ENCODE data around the gene YWHAB.

DNA sequence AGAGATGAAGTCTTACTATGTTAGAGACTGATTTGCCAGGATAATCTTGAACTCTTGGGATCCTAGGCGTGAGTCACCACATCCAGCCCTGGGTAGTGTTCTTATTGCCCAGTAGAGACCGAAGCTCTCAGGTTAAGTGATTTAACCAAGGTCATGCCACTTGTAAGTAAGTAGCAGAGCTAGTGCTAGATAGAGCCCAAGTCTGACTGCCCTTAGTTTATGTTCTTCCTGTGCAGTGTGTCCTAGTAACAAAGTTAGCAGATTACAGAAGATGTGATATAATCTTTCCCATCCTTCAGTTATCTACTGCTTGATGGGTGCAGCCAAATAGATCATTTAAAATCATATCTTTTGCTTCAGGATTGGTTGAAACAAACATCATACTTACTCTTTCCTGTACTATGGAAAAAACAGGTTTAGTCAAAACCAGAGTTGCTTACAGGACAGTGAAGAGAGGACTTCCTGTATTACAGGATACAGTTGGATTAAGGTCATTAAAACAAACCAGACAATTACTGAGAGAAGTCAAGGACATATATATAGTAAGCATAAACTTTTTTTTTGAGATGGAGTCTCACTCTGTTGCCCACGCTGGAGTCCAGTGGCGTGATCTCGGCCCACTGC, 14.8 kb downstream of the YWHAB start:
- TF ChIP-seq, protein P1, sequence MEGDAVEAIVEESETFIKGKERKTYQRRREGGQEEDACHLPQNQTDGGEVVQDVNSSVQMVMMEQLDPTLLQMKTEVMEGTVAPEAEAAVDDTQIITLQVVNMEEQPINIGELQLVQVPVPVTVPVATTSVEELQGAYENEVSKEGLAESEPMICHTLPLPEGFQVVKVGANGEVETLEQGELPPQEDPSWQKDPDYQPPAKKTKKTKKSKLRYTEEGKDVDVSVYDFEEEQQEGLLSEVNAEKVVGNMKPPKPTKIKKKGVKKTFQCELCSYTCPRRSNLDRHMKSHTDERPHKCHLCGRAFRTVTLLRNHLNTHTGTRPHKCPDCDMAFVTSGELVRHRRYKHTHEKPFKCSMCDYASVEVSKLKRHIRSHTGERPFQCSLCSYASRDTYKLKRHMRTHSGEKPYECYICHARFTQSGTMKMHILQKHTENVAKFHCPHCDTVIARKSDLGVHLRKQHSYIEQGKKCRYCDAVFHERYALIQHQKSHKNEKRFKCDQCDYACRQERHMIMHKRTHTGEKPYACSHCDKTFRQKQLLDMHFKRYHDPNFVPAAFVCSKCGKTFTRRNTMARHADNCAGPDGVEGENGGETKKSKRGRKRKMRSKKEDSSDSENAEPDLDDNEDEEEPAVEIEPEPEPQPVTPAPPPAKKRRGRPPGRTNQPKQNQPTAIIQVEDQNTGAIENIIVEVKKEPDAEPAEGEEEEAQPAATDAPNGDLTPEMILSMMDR (IDR thresholded peaks at IDR 0.05; ENCODE audit: insufficient read depth, low read length, poor library complexity, severe bottlenecking) = no peak
- no peak for TF ChIP-seq EZH2phosphoT487 (conservative IDR thresholded peaks at IDR 0.05; ENCODE audit: low read length)

Data from SU-DHL-6 (cell line).